PC-3 (cell line): ENCODE data around the gene LPCAT2. TPM values are rescaled to one million over a fixed set of nuclear protein-coding genes. Genes with fewer than 3 reads are reported as not detected.
"Not testable (repeated sequence)": the region's sequence is repeated elsewhere in the genome, so short reads cannot be mapped to it uniquely, and the experiment has no call there.

ENCODE experiments used
- ATAC-seq: fragments of 200-7000 bp; cut with Tn5 transposase; 2 replicates; pipeline ENCODE4 v1.9.1; 2020; ENCODE audit warnings: mild to moderate bottlenecking, moderate library complexity
- BruUV-seq: library from RNA; stranded (reverse); fragments of 400-500 nt; replicated peaks from 2 replicates; lab custom pipeline; 2021; lab: Mats Ljungman, UMichigan
- CTCF ChIA-PET: fragments of 300-600 bp; sonication (Branson Sonifier 250); formaldehyde crosslinking; loops from one replicate; lab custom pipeline; 2022; ENCODE audit warnings: antibody characterized with exemption; lab: Charles Lee
- POLR2A ChIA-PET: fragments of 300-600 bp; sonication (Branson Sonifier 250); formaldehyde crosslinking; loops from one replicate; lab custom pipeline; 2022; ENCODE audit warnings: antibody characterized with exemption; ENCODE audit not compliant: unreplicated experiment; lab: Charles Lee
- DNase-seq: peaks from one replicate; pipeline ENCODE4 v3.0.0-alpha.2; 2015
- H2AFZ ChIP-seq: fragments of 300-600 bp; sonication (generic); 2 replicates; pipeline ENCODE4 v1.6.0; 2016; ENCODE audit warnings: antibody characterized with exemption, low read length
- H3F3A ChIP-seq: fragments of 300-600 bp; sonication (generic); one replicate; pipeline ENCODE4 v1.6.0; 2017; ENCODE audit warnings: antibody characterized with exemption, low read length, control low read depth, mild to moderate bottlenecking; ENCODE audit not compliant: unreplicated experiment
- H3K27ac ChIP-seq: fragments of 300-600 bp; sonication (generic); 2 replicates; pipeline ENCODE4 v1.5.1; 2016; ENCODE audit warnings: mild to moderate bottlenecking, low read length
- H3K27me3 ChIP-seq: fragments of 300-600 bp; sonication (generic); 2 replicates; pipeline ENCODE4 v1.6.1; 2016; ENCODE audit warnings: low read length, mixed read lengths
- H3K36me3 ChIP-seq: fragments of 300-600 bp; sonication (generic); 2 replicates; pipeline ENCODE4 v1.6.1; 2016; ENCODE audit warnings: low read depth, mixed run types, low read length, mixed read lengths
- H3K4me1 ChIP-seq: fragments of 300-600 bp; sonication (generic); 2 replicates; pipeline ENCODE4 v1.5.1; 2016; ENCODE audit warnings: low read length; ENCODE audit not compliant: insufficient read depth
- H3K4me2 ChIP-seq: fragments of 300-600 bp; sonication (generic); 2 replicates; pipeline ENCODE4 v1.6.0; 2016; ENCODE audit warnings: low read length
- H3K4me3 ChIP-seq: fragments of 300-600 bp; sonication (generic); 2 replicates; pipeline ENCODE4 v1.5.1; 2016; ENCODE audit warnings: mild to moderate bottlenecking, low read length, mixed read lengths
- H3K79me2 ChIP-seq: fragments of 300-600 bp; sonication (generic); 2 replicates; pipeline ENCODE4 v1.6.1; 2017; ENCODE audit warnings: low read length, mixed read lengths
- H3K9ac ChIP-seq: fragments of 300-600 bp; sonication (generic); 2 replicates; pipeline ENCODE4 v1.6.0; 2016; ENCODE audit warnings: mild to moderate bottlenecking, low read length
- H3K9me2 ChIP-seq: fragments of 300-600 bp; sonication (generic); replicated peaks from 2 replicates; pipeline ENCODE4 v1.6.1; 2016; ENCODE audit warnings: mixed run types, low read length, mixed read lengths
- H3K9me3 ChIP-seq: fragments of 300-600 bp; sonication (generic); 2 replicates; pipeline ENCODE4 v1.6.1; 2016; ENCODE audit warnings: low read length, mixed read lengths
- H4K20me1 ChIP-seq: fragments of 300-600 bp; sonication (generic); 2 replicates; pipeline ENCODE4 v1.6.1; 2016; ENCODE audit warnings: low read length, mixed read lengths
- EZH2 ChIP-seq: fragments of 300-600 bp; sonication (generic); IDR thresholded peaks from one replicate; pipeline ENCODE4 v1.6.1; 2017; ENCODE audit warnings: antibody characterized with exemption, mild to moderate bottlenecking, low read length; ENCODE audit not compliant: unreplicated experiment
- EZH2phosphoT487 ChIP-seq: fragments of 300-600 bp; sonication (generic); IDR thresholded peaks from 2 replicates; pipeline ENCODE4 v1.6.1; 2018; ENCODE audit warnings: mild to moderate bottlenecking, antibody characterized with exemption, low read length, borderline replicate concordance
- intact Hi-C: fragments of 100-400 bp; cut with micrococcal nuclease; formaldehyde crosslinking; loops from 2 replicates; pipeline ENCODE4 v1.9.0; 2023
- total RNA-seq: library from RNA; depleted of rRNA; stranded (reverse); fragments of >200 nt; gene quantifications from 2 replicates; pipeline ENCODE4 v1.2.3, GENCODE V29; 2014
- TF ChIP-seq, protein P1 (sequence below): fragments of 300-600 bp; sonication (generic); conservative IDR thresholded peaks from 2 replicates; pipeline ENCODE4 v1.5.1; 2017; ENCODE audit warnings: antibody characterized with exemption, low read depth, mild to moderate bottlenecking, low read length

The LPCAT2 gene
- total RNA-seq, 1 experiment from 2014 or later: 8.0 TPM

DNA sequence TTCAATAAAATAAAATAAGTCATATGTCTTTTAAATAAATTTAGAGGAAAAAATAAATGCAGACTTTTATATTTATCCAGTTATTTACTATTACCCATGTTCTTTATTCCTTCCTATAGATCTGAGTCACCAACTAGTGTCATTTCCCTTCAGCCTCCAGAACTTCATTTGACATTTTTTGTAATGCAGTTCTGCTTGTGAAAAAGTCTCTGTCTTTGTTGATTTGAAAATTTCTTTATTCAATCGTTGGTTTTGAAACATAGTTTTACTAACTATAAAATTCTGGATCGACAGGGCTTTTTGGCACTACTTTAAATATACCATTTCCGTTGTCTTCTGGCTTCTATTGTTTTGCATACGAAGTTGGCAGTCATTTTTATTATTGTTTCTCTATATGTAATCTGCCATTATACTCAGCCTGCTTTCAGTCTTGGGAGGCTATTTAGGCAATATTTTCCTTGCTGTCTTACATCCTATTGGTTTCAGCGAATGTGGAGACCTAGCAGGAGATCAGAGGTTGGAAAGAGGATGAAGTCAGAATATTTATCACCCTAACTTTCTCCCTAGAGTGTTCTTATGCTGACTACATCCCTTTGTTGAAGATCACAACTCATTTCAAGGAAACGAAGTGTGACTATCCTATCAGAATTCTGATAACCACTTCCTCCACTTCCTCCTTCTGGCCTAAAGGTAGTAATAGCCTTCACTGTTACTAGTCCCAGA, 104.9 kb downstream of the LPCAT2 start:
- Histone ChIP-seq H3K36me3 (no peaks in the 10 kb centered on the region), H3K27me3 (peaks cover 4% of the 10 kb centered on the region; the same call in 1 of the 2 replicates), H2AFZ (no peak overlapping the region), H3K4me1 (no peaks in the 10 kb centered on the region), H3F3A (no peaks in the 10 kb centered on the region), H3K79me2 (no peaks in the 10 kb centered on the region), H3K9ac (no peak overlapping the region), H3K27ac (no peak overlapping the region), H3K4me2 (no peak overlapping the region), H3K4me3 (no peak overlapping the region), H3K9me2 (no peaks in the 10 kb centered on the region), H3K9me3 (no peaks in the 10 kb centered on the region), H4K20me1 (no peaks in the 10 kb centered on the region)
- TF ChIP-seq, protein P1, sequence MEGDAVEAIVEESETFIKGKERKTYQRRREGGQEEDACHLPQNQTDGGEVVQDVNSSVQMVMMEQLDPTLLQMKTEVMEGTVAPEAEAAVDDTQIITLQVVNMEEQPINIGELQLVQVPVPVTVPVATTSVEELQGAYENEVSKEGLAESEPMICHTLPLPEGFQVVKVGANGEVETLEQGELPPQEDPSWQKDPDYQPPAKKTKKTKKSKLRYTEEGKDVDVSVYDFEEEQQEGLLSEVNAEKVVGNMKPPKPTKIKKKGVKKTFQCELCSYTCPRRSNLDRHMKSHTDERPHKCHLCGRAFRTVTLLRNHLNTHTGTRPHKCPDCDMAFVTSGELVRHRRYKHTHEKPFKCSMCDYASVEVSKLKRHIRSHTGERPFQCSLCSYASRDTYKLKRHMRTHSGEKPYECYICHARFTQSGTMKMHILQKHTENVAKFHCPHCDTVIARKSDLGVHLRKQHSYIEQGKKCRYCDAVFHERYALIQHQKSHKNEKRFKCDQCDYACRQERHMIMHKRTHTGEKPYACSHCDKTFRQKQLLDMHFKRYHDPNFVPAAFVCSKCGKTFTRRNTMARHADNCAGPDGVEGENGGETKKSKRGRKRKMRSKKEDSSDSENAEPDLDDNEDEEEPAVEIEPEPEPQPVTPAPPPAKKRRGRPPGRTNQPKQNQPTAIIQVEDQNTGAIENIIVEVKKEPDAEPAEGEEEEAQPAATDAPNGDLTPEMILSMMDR: no peak
- TF ChIP-seq EZH2 (no peak), EZH2phosphoT487 (no peak)
- ChIA-PET POLR2A (no interaction called here), CTCF (no interaction called here)
- DNase-seq (no peak), ATAC-seq (no peak)
- intact Hi-C loops: no loop called here
- BruUV-seq: no TSS peak

DNA sequence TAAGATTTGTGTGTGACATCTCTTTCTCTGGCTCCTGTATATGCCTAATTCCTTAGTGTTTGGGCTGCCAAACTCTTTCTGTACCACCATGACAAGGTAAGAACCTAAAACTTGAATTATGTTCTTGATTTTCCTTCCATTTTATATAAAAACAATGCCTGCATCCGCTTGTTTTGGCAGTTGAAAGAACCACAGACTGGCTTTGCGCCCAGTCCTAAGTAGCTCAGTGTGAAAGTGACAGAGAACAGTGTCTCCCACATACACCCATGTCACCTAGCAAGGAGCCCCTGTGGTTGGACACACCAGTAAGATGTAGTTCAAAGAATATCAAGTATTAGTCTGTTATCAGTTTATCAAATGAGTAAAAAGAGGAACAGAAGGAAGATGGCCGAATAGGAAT, 106.2 kb downstream of the LPCAT2 start:
- H4K20me1 ChIP-seq: no peaks in the 10 kb centered on the region
- no peak overlapping the region for H2AFZ ChIP-seq
- DNase-seq (no peak), ATAC-seq (no peak)
- no peak overlapping the region for H3K9ac ChIP-seq
- no peak overlapping the region for H3K4me3 ChIP-seq
- H3K27me3 ChIP-seq: peaks cover 4% of the 10 kb centered on the region; the same call in 1 of the 2 replicates
- H3K4me1 ChIP-seq: no peaks in the 10 kb centered on the region
- no peak for TF ChIP-seq EZH2phosphoT487
- no peak for TF ChIP-seq EZH2
- TF ChIP-seq, protein P1: no peak
- H3F3A ChIP-seq: no peaks in the 10 kb centered on the region
- no peaks in the 10 kb centered on the region for H3K9me3 ChIP-seq
- H3K27ac ChIP-seq: no peak overlapping the region
- H3K4me2 ChIP-seq: no peak overlapping the region
- intact Hi-C loops: no loop called here
- H3K79me2 ChIP-seq: no peaks in the 10 kb centered on the region
- no peaks in the 10 kb centered on the region for H3K36me3 ChIP-seq
- CTCF ChIA-PET: no interaction called here
- no TSS peak for BruUV-seq
- no peaks in the 10 kb centered on the region for H3K9me2 ChIP-seq
- POLR2A ChIA-PET: no interaction called here

DNA sequence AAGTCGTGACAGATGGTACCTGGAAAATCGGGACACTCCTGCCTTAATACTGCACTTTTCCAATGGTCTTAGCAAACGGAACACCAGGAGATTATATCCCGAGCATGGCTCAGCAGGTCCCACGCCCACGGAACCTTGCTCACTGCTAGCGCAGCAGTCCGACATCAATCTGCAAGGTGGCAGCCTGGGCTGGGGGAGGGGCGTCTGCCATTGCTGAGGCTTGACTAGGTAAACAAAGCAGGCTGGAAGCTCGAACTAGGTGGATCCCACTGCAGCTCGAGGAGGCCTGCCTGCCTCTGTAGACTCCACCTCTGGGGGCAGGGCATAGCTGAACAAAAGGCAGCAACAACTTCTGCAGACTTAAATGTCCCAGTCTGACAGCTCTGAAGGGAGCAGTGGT, 106.8 kb downstream of the LPCAT2 start:
- POLR2A ChIA-PET, H3K4me2 ChIP-seq, H3K27me3 ChIP-seq, H4K20me1 ChIP-seq, BruUV-seq, H2AFZ ChIP-seq, CTCF ChIA-PET, H3K9me3 ChIP-seq, H3K27ac ChIP-seq, H3K9me2 ChIP-seq, DNase-seq, H3K4me1 ChIP-seq, H3K79me2 ChIP-seq, H3K4me3 ChIP-seq, H3K36me3 ChIP-seq, ATAC-seq, H3F3A ChIP-seq, H3K9ac ChIP-seq, intact Hi-C loops: not testable (repeated sequence)
